KMS-11 (cell line): Measurements from ENCODE around the gene GART.

Experiments
- H2AFZ ChIP-seq: fragments of 200-600 bp; sonication (generic); 2 replicates; pipeline ENCODE4 v1.6.1; 2016; ENCODE audit warnings: antibody characterized with exemption, mixed run types, low read depth
- H3K27ac ChIP-seq: fragments of 200-600 bp; sonication (generic); 2 replicates; pipeline ENCODE4 v1.6.1; 2016; ENCODE audit warnings: mild to moderate bottlenecking, mixed run types
- H3K27me3 ChIP-seq: fragments of 200-600 bp; sonication (generic); 2 replicates; pipeline ENCODE4 v1.6.1; 2017; ENCODE audit warnings: mild to moderate bottlenecking, low read depth, mixed run types, moderate library complexity; ENCODE audit not compliant: insufficient read depth
- H3K36me3 ChIP-seq: fragments of 200-600 bp; sonication (generic); 2 replicates; pipeline ENCODE4 v1.6.1; 2017; ENCODE audit warnings: mild to moderate bottlenecking, mixed run types; ENCODE audit not compliant: insufficient read depth
- H3K4me1 ChIP-seq: fragments of 200-600 bp; sonication (generic); 2 replicates; pipeline ENCODE4 v1.6.1; 2016; ENCODE audit warnings: mild to moderate bottlenecking, low read depth, mixed run types; ENCODE audit not compliant: poor library complexity, severe bottlenecking
- H3K4me2 ChIP-seq: fragments of 200-600 bp; sonication (generic); 2 replicates; pipeline ENCODE4 v1.7.0; 2016; ENCODE audit warnings: mild to moderate bottlenecking, mixed run types
- H3K4me3 ChIP-seq: fragments of 200-600 bp; sonication (generic); IDR thresholded peaks from 2 replicates; pipeline ENCODE4 v1.6.1; 2017; ENCODE audit warnings: low read depth, low read length, mixed read lengths; ENCODE audit not compliant: insufficient read depth
- H3K79me2 ChIP-seq: fragments of 200-600 bp; sonication (generic); 2 replicates; pipeline ENCODE4 v1.6.1; 2016; ENCODE audit warnings: low read depth, mixed run types; ENCODE audit not compliant: insufficient read depth
- H3K9ac ChIP-seq: fragments of 200-600 bp; sonication (generic); 2 replicates; pipeline ENCODE4 v1.6.1; 2016; ENCODE audit warnings: mild to moderate bottlenecking, mixed run types
- H4K20me1 ChIP-seq: fragments of 200-600 bp; sonication (generic); 2 replicates; pipeline ENCODE4 v1.6.1; 2016; ENCODE audit warnings: mild to moderate bottlenecking, mixed run types; ENCODE audit not compliant: insufficient read depth
- TF ChIP-seq, protein P1 (sequence below): fragments of 200-600 bp; sonication (generic); conservative IDR thresholded peaks from 2 replicates; pipeline ENCODE4 v1.6.1; 2017; ENCODE audit warnings: low read depth, mild to moderate bottlenecking, antibody characterized with exemption, low read length, moderate library complexity, mixed read lengths

GART gene

DNA sequence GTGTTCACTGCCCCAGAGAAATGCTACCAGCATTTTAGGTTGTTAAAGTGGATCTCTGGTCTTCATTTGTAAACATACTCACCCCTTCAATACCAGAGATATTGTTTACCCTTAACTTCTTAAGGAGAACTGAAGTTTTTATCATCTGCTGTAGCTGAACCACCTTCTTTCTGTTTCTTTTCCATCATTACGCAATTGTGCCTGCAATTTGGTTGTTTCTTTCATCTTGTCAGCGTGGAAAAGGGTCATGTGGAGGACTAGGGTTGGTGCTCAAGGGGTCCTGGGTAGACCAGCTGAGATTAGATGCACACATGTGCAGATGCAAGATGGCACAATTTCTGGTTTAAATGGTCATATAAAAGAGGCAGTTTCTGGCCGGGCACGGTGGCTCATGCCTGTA, 23.0 kb downstream of the GART start:
- TF ChIP-seq, protein P1, sequence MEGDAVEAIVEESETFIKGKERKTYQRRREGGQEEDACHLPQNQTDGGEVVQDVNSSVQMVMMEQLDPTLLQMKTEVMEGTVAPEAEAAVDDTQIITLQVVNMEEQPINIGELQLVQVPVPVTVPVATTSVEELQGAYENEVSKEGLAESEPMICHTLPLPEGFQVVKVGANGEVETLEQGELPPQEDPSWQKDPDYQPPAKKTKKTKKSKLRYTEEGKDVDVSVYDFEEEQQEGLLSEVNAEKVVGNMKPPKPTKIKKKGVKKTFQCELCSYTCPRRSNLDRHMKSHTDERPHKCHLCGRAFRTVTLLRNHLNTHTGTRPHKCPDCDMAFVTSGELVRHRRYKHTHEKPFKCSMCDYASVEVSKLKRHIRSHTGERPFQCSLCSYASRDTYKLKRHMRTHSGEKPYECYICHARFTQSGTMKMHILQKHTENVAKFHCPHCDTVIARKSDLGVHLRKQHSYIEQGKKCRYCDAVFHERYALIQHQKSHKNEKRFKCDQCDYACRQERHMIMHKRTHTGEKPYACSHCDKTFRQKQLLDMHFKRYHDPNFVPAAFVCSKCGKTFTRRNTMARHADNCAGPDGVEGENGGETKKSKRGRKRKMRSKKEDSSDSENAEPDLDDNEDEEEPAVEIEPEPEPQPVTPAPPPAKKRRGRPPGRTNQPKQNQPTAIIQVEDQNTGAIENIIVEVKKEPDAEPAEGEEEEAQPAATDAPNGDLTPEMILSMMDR: no peak
- H3K27ac ChIP-seq: no peak overlapping the region
- H3K36me3 ChIP-seq: peaks cover 13% of the 10 kb centered on the region; the same call in 1 of the 2 replicates

GRCh38 chr21:33514229-33514628, 27.7 kb downstream of the GART start:
- H3K4me1 ChIP-seq: peaks cover 12% of the 10 kb centered on the region
- no peaks in the 10 kb centered on the region for H3K27me3 ChIP-seq
- TF ChIP-seq, protein P1: no peak
- peaks cover 8% of the 10 kb centered on the region; the same call in 1 of the 2 replicates for H3K36me3 ChIP-seq
- no peak overlapping the region for H3K4me2 ChIP-seq
- no peak overlapping the region for H3K27ac ChIP-seq
- no peak overlapping the region for H3K9ac ChIP-seq
- H3K4me3 ChIP-seq: no peak overlapping the region
- no peaks in the 10 kb centered on the region for H4K20me1 ChIP-seq
- H2AFZ ChIP-seq: no peak overlapping the region
- H3K79me2 ChIP-seq: no peaks in the 10 kb centered on the region

More for the DNA sequence above, 23.0 kb downstream of the GART start:
- no peak overlapping the region for H3K9ac ChIP-seq
- H3K4me2 ChIP-seq: no peak overlapping the region
- no peaks in the 10 kb centered on the region for H3K79me2 ChIP-seq
- no peaks in the 10 kb centered on the region for H3K27me3 ChIP-seq
- no peaks in the 10 kb centered on the region for H4K20me1 ChIP-seq
- H3K4me3 ChIP-seq: no peak overlapping the region
- H2AFZ ChIP-seq: no peak overlapping the region
- H3K4me1 ChIP-seq: peaks cover 12% of the 10 kb centered on the region

- H4K20me1 ChIP-seq: no peaks in the 10 kb centered on the region
- peaks cover 12% of the 10 kb centered on the region for H3K4me1 ChIP-seq
- H3K27me3 ChIP-seq: no peaks in the 10 kb centered on the region
- no peak overlapping the region for H3K4me2 ChIP-seq
- no peak overlapping the region for H3K9ac ChIP-seq
- no peak overlapping the region for H3K4me3 ChIP-seq
- H3K79me2 ChIP-seq: no peaks in the 10 kb centered on the region
- H3K36me3 ChIP-seq: peaks cover 8% of the 10 kb centered on the region; the same call in 1 of the 2 replicates
- H2AFZ ChIP-seq: no peak overlapping the region
- TF ChIP-seq, protein P1: no peak
- H3K27ac ChIP-seq: no peak overlapping the region
Measured at GRCh38 chr21:33512481-33512880, 29.4 kb downstream of the GART start.

DNA sequence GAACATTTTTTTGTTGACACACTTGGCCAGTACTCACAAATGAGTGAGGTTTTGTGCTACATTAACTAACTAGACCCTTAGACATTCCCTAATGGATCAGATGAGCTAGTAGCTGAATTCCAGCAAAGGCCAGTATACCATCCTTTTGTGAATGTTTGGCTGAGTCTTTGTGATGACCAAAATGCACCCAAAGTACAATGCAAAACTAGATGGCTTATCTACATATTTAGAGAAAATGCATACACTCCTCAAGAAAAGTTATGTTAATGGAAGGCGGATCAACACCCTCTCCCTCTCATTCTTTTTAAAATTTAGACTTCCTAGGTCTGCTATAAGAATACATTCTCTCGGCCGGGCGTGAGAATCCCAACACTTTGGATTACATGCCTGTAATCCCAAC, 30.3 kb downstream of the GART start:
- Histone ChIP-seq H2AFZ (no peak overlapping the region), H4K20me1 (no peaks in the 10 kb centered on the region), H3K79me2 (no peaks in the 10 kb centered on the region), H3K27me3 (no peaks in the 10 kb centered on the region), H3K4me1 (peaks cover 12% of the 10 kb centered on the region), H3K4me2 (no peak overlapping the region), H3K36me3 (peaks cover 5% of the 10 kb centered on the region; the same call in 1 of the 2 replicates), H3K9ac (no peak overlapping the region), H3K4me3 (no peak overlapping the region), H3K27ac (no peak overlapping the region)
- TF ChIP-seq, protein P1: no peak
